GM23248 (cell line): ENCODE results near the gene SKP1.

Experiments
- EZH2 ChIP-seq: fragments of 200-600 bp; sonication (generic); IDR thresholded peaks from 2 replicates; pipeline ENCODE4 v1.6.1; 2018; ENCODE audit warnings: antibody characterized with exemption, mild to moderate bottlenecking; ENCODE audit not compliant: insufficient read depth, poor library complexity, severe bottlenecking
- EZH2phosphoT487 ChIP-seq: fragments of 200-600 bp; sonication (generic); IDR thresholded peaks from 2 replicates; pipeline ENCODE4 v1.6.1; 2018; ENCODE audit warnings: antibody characterized with exemption, moderate library complexity, mild to moderate bottlenecking, low read depth; ENCODE audit not compliant: insufficient read depth

- TF ChIP-seq EZH2phosphoT487 (no peak), EZH2 (no peak)
These were observed 74.9 kb downstream of the SKP1 start for GRCh38 chr5:134101686-134102439.
